ENCODE data around the gene REEP3. TPM values are rescaled to one million over a fixed set of nuclear protein-coding genes. Genes with fewer than 3 reads are reported as not detected.

REEP3 gene
- total and polyA plus RNA-seq, 2 of the 8 experiments (the other 6 are each of a cell fraction or from before 2014, with no cell fraction given), result 5.8 to 31.5 TPM

DNA sequence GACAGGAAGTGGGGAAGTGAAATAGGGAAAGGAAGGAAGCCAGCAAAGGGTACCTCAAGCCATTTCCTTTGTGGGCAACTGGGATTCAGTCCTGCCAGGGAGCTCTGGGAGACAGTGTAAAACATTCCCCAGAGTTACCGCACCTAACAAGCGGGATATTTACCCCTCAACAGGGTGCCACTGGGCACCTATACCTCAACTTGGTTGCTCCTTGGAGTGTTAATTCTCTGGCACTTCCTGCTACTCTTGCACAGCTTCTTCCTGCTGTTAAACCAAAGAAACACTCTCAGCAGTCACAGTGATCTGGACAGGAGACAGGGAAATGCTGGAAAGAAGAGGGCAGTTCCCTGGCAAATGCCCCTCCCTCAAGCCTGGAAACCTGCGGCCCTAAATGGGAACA lies 151.3 kb downstream of the REEP3 start:
- FAIRE-seq, result no peak
- Histone ChIP-seq H3K36me3 (ENCODE audit: control insufficient read depth in 2 of 4, insufficient read depth in 4 of 4, low read length in 3 of 4) (no peaks in the 10 kb centered on the region), H4K91ac (replicated peaks; ENCODE audit: insufficient read length, low read length) (no peak overlapping the region), H3K9ac (replicated peaks in 1 of 4; ENCODE audit: extremely low read depth in 1 of 4, low read depth in 3 of 4, low read length in 3 of 4) (0 out of 7 replicates have a peak overlapping the region, but pooled peaks of 1 of the 4 experiments have one; percentile 15), H3K4me2 (ENCODE audit: insufficient read depth in 1 of 2, low read depth in 2 of 2, low read length in 2 of 2) (no peak overlapping the region), H3K4me1 (replicated peaks in 1 of 4; ENCODE audit: control insufficient read depth in 3 of 4, insufficient read depth in 4 of 4, low read length in 3 of 4) (peaks cover 3 to 20% (median 16%) of the 10 kb centered on the region in 4 experiments; a peak in 6 of 7 replicates), H3K4me3 (ENCODE audit: extremely low read depth in 1 of 4, insufficient read depth in 2 of 4, low read depth in 3 of 4, low read length in 4 of 4) (no peak overlapping the region), H2BK15ac (ENCODE audit: low read length) (no peak overlapping the region), H3K14ac (ENCODE audit: insufficient read length) (no peak overlapping the region), H2BK12ac (ENCODE audit: low read depth, low read length) (no peak overlapping the region), H3K56ac (replicated peaks; ENCODE audit: insufficient read length, low read depth, low read length) (peak overlapping the region; percentile 60), H3K18ac (ENCODE audit: extremely low read depth, low read length) (no peak overlapping the region), H3K23ac (ENCODE audit: insufficient read length) (no peak overlapping the region), H3K9me3 (ENCODE audit: insufficient read depth in 2 of 2, low read depth in 1 of 2, low read length in 1 of 2) (no peaks in the 10 kb centered on the region), H3K27me3 (replicated peaks in 1 of 4; ENCODE audit: control insufficient read depth in 3 of 4, extremely low read depth in 1 of 4, insufficient read depth in 3 of 4, low read length in 3 of 4) (no peaks in the 10 kb centered on the region), H2AFZ (ENCODE audit: low read length) (peak overlapping the region; percentile 60; the same call in 1 of the 2 replicates), H2BK120ac (replicated peaks; ENCODE audit: low read depth, low read length) (peak overlapping the region; percentile 50), H3K23me2 (ENCODE audit: low read depth, low read length) (no peaks in the 10 kb centered on the region), H4K20me1 (replicated peaks in 1 of 2; ENCODE audit: control insufficient read depth in 1 of 2, insufficient read depth in 2 of 2, low read length in 2 of 2) (no peaks in the 10 kb centered on the region), H2BK20ac (ENCODE audit: low read length) (no peak overlapping the region), H3K79me1 (ENCODE audit: low read depth, low read length) (no peaks in the 10 kb centered on the region), H4K5ac (ENCODE audit: insufficient read length, low read depth, low read length) (no peak overlapping the region), H3K4ac (replicated peaks; ENCODE audit: insufficient read length, low read depth, low read length) (no peak overlapping the region), H3K79me2 (ENCODE audit: control insufficient read depth in 1 of 2, insufficient read depth in 2 of 2, low read length in 2 of 2) (no peaks in the 10 kb centered on the region), H2AK5ac (ENCODE audit: low read depth, low read length) (no peak overlapping the region), H3K27ac (ENCODE audit: low read depth, low read length) (no peak overlapping the region), H4K8ac (ENCODE audit: extremely low read depth, insufficient read depth, low read length) (no peak overlapping the region), H2BK5ac (ENCODE audit: low read depth, low read length) (peak overlapping the region; percentile 11; the same call in 1 of the 2 replicates)
- no peak for DNase-seq (ENCODE audit: low read depth in 1 of 2, low spot score in 2 of 2)
- POLR2A ChIA-PET (ENCODE audit: partially characterized antibody), result interaction anchor here (1.4 kb wide), 1 partner anchor 28 kb away, joined by 4 read pairs; no protein-coding TSS in a partner anchor
- WGBS, 2 experiments (ENCODE audit: extremely low coverage in 1 of 2, insufficient coverage in 1 of 2, insufficient read length in 1 of 2, insufficient replicate concordance in 2 of 2, low coverage in 1 of 2, low lambda C conversion rate in 2 of 2, missing lambda C conversion rate in 1 of 2), result 82% methylated on average over 3 of the region's 3 CpGs; no CpG with 5 or more reads in 1 of the 2 experiments
- CTCF ChIA-PET (ENCODE audit: partially characterized antibody), result interaction anchor here (0.8 to 1.9 kb wide), 3 partner anchors 43 to 506 kb away, joined by 3 to 4 read pairs (median 4); no protein-coding TSS in a partner anchor
- no peak for TF ChIP-seq HDAC2 (IDR thresholded peaks at IDR 0.05; ENCODE audit: borderline replicate concordance in 1 of 2, low read depth in 2 of 2, low read length in 2 of 2)
- no peak for TF ChIP-seq KDM1A (IDR thresholded peaks at IDR 0.05; ENCODE audit: borderline replicate concordance, low read length)
- no peak for TF ChIP-seq PHF8 (conservative IDR thresholded peaks at IDR 0.05; ENCODE audit: low read depth, low read length)
- TF ChIP-seq SIRT6 (IDR thresholded peaks at IDR 0.05; ENCODE audit: low read length), result no peak
- TF ChIP-seq SIX5 (IDR thresholded peaks at IDR 0.05; ENCODE audit: low read depth, low read length), result no peak
- TF ChIP-seq CBX8 (IDR thresholded peaks at IDR 0.05; ENCODE audit: borderline replicate concordance, low read depth, low read length), result no peak
- TF ChIP-seq, protein P1, sequence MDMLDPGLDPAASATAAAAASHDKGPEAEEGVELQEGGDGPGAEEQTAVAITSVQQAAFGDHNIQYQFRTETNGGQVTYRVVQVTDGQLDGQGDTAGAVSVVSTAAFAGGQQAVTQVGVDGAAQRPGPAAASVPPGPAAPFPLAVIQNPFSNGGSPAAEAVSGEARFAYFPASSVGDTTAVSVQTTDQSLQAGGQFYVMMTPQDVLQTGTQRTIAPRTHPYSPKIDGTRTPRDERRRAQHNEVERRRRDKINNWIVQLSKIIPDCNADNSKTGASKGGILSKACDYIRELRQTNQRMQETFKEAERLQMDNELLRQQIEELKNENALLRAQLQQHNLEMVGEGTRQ (IDR thresholded peaks at IDR 0.05; ENCODE audit: low read length), result no peak
- TF ChIP-seq MAFK (IDR thresholded peaks at IDR 0.05; ENCODE audit: low read depth, low read length), result no peak
- no peak for TF ChIP-seq BACH1 (IDR thresholded peaks at IDR 0.05; ENCODE audit: low read length)
- no peak for TF ChIP-seq CTBP2 (IDR thresholded peaks at IDR 0.05; ENCODE audit: borderline replicate concordance, insufficient read depth, insufficient read length, low read length)

Measured in H1 (cell line).